Ishikawa (cell line): ENCODE measurements around the gene ZCCHC9.

ENCODE experiments used
- EGR1 ChIP-seq: IDR thresholded peaks from 2 replicates; pipeline ENCODE4 v1.6.1; 2012
- EP300 ChIP-seq: IDR thresholded peaks from 2 replicates; pipeline ENCODE4 v1.6.1; 2012; ENCODE audit warnings: borderline replicate concordance
- YY1 ChIP-seq: IDR thresholded peaks from 2 replicates; pipeline ENCODE4 v1.6.1; 2012; ENCODE audit warnings: low read depth

- TF ChIP-seq EP300 (no peak), YY1 (no peak), EGR1 (no peak)
These were observed 3.9 kb upstream of the ZCCHC9 start for GRCh38 chr5:81297531-81297930.
